HepG2 (cell line): ENCODE data around the gene HPCAL1. TPM values are rescaled to one million over a fixed set of nuclear protein-coding genes. Genes with fewer than 3 reads are reported as not detected.
A peak's percentile ranks its signal among the peaks of the same experiment; 100 is the strongest.

Experiments
- CBFB ChIP-seq: sonication (generic); formaldehyde crosslinking; IDR thresholded peaks from 2 replicates; pipeline ENCODE4 v1.4.0; 2020; ENCODE audit warnings: missing genetic modification reagents
- SETDB1 ChIP-seq: sonication (generic); formaldehyde crosslinking; IDR thresholded peaks from 2 replicates; pipeline ENCODE4 v1.5.1; 2020; ENCODE audit warnings: missing genetic modification reagents, mild to moderate bottlenecking, borderline replicate concordance
- SKI ChIP-seq: fragments of 450-650 bp; IDR thresholded peaks from one replicate; pipeline ENCODE4 v1.6.1; 2018; ENCODE audit warnings: mild to moderate bottlenecking; ENCODE audit not compliant: partially characterized antibody
- ZBTB39 ChIP-seq: sonication (generic); formaldehyde crosslinking; IDR thresholded peaks from 2 replicates; pipeline ENCODE4 v1.5.0; 2020; ENCODE audit warnings: missing genetic modification reagents
- ZMYM2 ChIP-seq: sonication (generic); formaldehyde crosslinking; IDR thresholded peaks from 2 replicates; pipeline ENCODE4 v1.8.0; 2022; ENCODE audit warnings: mild to moderate bottlenecking, missing genetic modification reagents
- ZNF292 ChIP-seq: sonication (generic); formaldehyde crosslinking; IDR thresholded peaks from 2 replicates; pipeline ENCODE4 v1.8.1; 2022; ENCODE audit warnings: mild to moderate bottlenecking, low read depth, missing genetic modification reagents, borderline replicate concordance
- ZNF331 ChIP-seq: sonication (generic); formaldehyde crosslinking; IDR thresholded peaks from 2 replicates; pipeline ENCODE4 v1.4.0; 2020; ENCODE audit warnings: missing genetic modification reagents
- ZNF572 ChIP-seq: sonication (generic); formaldehyde crosslinking; IDR thresholded peaks from 2 replicates; pipeline ENCODE4 v1.5.1; 2020; ENCODE audit warnings: mild to moderate bottlenecking, missing genetic modification reagents
- ZNF614 ChIP-seq: IDR thresholded peaks from 2 replicates; pipeline ENCODE4 v1.6.1; 2018; ENCODE audit warnings: missing biosample characterization, missing genetic modification reagents, inconsistent platforms, borderline replicate concordance
- ZNF775 ChIP-seq: sonication (generic); formaldehyde crosslinking; IDR thresholded peaks from 2 replicates; pipeline ENCODE4 v1.4.0; 2020; ENCODE audit warnings: missing genetic modification reagents, mild to moderate bottlenecking, moderate library complexity, borderline replicate concordance
- polyA plus RNA-seq, 8 experiments: library from polyadenylated mRNA; depleted of rRNA in 3 of 8; stranded (reverse) in 7 of 8; unstranded in 1 of 8; fragments of >200 nt; fragmentation: Illumina TruSeq in 4 of 8; extraction: Trizol in 4 of 8; gene quantifications; 2 replicates each; pipeline versions ENCODE4 v1.2.1 to v1.2.3, GENCODE V29; 2011 to 2016; ENCODE audit warnings: low read depth in 4 of 8, missing spikeins in 1 of 8, mixed read lengths in 1 of 8; ENCODE audit not compliant: insufficient read depth in 1 of 8
- total RNA-seq, 5 experiments: library from RNA; depleted of rRNA; stranded (reverse); fragments of >200 nt; fragmentation: Illumina TruSeq; extraction: Trizol; gene quantifications; 2 replicates each; pipeline ENCODE4 v1.2.3, GENCODE V29; 2016; ENCODE audit warnings: low read depth in 1 of 5
- TF ChIP-seq, protein P1 (sequence below): sonication (generic); formaldehyde crosslinking; IDR thresholded peaks from 2 replicates; pipeline ENCODE4 v1.4.0; 2020; ENCODE audit warnings: mild to moderate bottlenecking, missing genetic modification reagents
- TF ChIP-seq, protein P2 (sequence below): sonication (generic); formaldehyde crosslinking; IDR thresholded peaks from 2 replicates; pipeline ENCODE4 v1.5.0; 2020; ENCODE audit warnings: missing genetic modification reagents
- TF ChIP-seq, protein P3 (sequence below), 2 experiments: fragments of 450-650 bp in 1 of 2; sonication (generic) in 1 of 2; formaldehyde crosslinking in 1 of 2; IDR thresholded peaks; 2 replicates each; pipeline versions ENCODE4 v1.6.1 to v1.8.0; 2016 to 2022; ENCODE audit warnings: antibody characterized with exemption in 1 of 2, mild to moderate bottlenecking in 1 of 2, missing genetic modification reagents in 1 of 2

The HPCAL1 gene
- total and polyA plus RNA-seq, 2 of the 13 experiments (the other 11 are each of a cell fraction or from before 2014, with no cell fraction given): 29.5 to 29.9 TPM

DNA sequence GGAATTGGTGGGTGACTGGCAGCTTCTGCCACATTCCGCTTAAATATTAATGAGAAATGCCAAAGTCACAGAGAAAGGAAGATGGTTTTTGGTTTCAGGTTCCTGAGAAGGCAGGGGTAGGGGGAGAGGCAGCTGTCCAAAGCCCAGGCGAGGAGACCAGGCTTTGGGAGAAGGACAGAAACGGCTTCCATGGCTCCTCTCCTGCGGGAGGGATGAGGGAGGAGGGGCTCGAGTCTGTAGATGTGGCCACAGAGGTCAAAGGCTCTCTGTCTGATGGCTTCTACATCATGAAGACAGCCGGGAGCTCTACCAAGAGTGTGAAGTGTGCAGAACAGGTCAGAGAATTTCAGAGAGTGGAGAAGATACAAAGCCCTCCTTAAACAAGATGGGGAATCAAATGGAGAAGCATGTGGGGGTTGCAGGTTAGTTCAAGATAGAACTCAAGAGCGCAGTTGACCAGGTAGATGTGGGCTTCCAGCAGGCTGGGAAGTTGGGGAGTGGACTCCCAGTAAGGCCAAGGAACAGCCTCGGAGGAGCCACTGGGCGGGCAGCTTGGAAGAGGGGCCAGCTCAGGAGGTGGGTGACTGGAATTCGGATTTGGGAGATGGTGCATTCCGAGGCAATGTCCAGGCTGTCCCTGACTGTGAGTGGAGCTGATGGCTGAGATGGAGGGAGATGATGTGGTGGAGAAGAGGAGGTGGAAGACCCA is 23.8 kb upstream of the HPCAL1 start (continued):
- TF ChIP-seq CBFB (0 out of 2 replicates have a peak, but pooled peaks have one; percentile 11), ZNF331 (CRISPR knock-in tag) (0 out of 2 replicates have a peak, but pooled peaks have one; percentile 4), ZNF775 (CRISPR knock-in tag) (no peak), ZNF572 (CRISPR knock-in tag) (peak; percentile 87; the same call in 1 of the 2 replicates), SETDB1 (CRISPR knock-in tag) (0 out of 2 replicates have a peak, but pooled peaks have one; percentile 40), ZNF292 (0 out of 2 replicates have a peak, but pooled peaks have one; percentile 3), ZMYM2 (CRISPR knock-in tag) (peak; percentile 64; the same call in 1 of the 2 replicates), ZNF614 (CRISPR knock-in tag) (0 out of 2 replicates have a peak, but pooled peaks have one; percentile 0), ZBTB39 (0 out of 2 replicates have a peak, but pooled peaks have one; percentile 1), SKI (no peak)
- TF ChIP-seq, protein P1, sequence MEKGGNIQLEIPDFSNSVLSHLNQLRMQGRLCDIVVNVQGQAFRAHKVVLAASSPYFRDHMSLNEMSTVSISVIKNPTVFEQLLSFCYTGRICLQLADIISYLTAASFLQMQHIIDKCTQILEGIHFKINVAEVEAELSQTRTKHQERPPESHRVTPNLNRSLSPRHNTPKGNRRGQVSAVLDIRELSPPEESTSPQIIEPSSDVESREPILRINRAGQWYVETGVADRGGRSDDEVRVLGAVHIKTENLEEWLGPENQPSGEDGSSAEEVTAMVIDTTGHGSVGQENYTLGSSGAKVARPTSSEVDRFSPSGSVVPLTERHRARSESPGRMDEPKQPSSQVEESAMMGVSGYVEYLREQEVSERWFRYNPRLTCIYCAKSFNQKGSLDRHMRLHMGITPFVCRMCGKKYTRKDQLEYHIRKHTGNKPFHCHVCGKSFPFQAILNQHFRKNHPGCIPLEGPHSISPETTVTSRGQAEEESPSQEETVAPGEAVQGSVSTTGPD (CRISPR knock-in tag): peak; percentile 26; the same call in 1 of the 2 replicates
- TF ChIP-seq, protein P2, sequence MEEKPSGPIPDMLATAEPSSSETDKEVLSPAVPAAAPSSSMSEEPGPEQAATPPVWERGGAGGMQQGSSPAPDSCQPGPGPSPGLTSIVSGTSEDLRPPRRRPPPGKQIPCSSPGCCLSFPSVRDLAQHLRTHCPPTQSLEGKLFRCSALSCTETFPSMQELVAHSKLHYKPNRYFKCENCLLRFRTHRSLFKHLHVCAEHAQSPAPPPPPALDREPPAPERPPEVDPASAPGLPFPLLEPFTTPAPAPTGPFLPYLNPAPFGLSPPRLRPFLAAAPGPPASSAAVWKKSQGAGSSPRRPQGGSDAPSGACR (CRISPR knock-in tag): peak; percentile 21; the same call in 1 of the 2 replicates
- TF ChIP-seq, protein P3, sequence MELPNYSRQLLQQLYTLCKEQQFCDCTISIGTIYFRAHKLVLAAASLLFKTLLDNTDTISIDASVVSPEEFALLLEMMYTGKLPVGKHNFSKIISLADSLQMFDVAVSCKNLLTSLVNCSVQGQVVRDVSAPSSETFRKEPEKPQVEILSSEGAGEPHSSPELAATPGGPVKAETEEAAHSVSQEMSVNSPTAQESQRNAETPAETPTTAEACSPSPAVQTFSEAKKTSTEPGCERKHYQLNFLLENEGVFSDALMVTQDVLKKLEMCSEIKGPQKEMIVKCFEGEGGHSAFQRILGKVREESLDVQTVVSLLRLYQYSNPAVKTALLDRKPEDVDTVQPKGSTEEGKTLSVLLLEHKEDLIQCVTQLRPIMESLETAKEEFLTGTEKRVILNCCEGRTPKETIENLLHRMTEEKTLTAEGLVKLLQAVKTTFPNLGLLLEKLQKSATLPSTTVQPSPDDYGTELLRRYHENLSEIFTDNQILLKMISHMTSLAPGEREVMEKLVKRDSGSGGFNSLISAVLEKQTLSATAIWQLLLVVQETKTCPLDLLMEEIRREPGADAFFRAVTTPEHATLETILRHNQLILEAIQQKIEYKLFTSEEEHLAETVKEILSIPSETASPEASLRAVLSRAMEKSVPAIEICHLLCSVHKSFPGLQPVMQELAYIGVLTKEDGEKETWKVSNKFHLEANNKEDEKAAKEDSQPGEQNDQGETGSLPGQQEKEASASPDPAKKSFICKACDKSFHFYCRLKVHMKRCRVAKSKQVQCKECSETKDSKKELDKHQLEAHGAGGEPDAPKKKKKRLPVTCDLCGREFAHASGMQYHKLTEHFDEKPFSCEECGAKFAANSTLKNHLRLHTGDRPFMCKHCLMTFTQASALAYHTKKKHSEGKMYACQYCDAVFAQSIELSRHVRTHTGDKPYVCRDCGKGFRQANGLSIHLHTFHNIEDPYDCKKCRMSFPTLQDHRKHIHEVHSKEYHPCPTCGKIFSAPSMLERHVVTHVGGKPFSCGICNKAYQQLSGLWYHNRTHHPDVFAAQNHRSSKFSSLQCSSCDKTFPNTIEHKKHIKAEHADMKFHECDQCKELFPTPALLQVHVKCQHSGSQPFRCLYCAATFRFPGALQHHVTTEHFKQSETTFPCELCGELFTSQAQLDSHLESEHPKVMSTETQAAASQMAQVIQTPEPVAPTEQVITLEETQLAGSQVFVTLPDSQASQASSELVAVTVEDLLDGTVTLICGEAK (IDR thresholded peaks at IDR 0.05): no peak
- TF ChIP-seq, protein P3 (CRISPR knock-in tag; IDR thresholded peaks at IDR 0.05): 0 out of 2 replicates have a peak, but pooled peaks have one; percentile 3
